WTC11 (cell line): ENCODE data around the gene CTNND2. TPM values are rescaled to one million over a fixed set of nuclear protein-coding genes. Genes with fewer than 3 reads are reported as not detected.

Experiments
- ATAC-seq: fragments of 200-7000 bp; cut with Tn5 transposase; 2 replicates; pipeline ENCODE4 v1.10.0; 2021; ENCODE audit warnings: mild to moderate bottlenecking, moderate library complexity
- CTCF ChIA-PET: fragments of 300-600 bp; sonication (Branson Sonifier 250); formaldehyde crosslinking; loops from one replicate; lab custom pipeline; 2021; ENCODE audit warnings: antibody characterized with exemption; lab: Charles Lee
- POLR2A ChIA-PET: fragments of 350-600 bp; sonication (Branson Sonifier 250); formaldehyde crosslinking; loops from one replicate; lab custom pipeline; 2021; ENCODE audit warnings: antibody characterized with exemption; lab: Charles Lee
- DNase-seq: peaks from one replicate; pipeline ENCODE4 v3.0.0; 2021; ENCODE audit warnings: low spot score
- H3K27ac Mint-ChIP-seq: 2 replicates; pipeline ENCODE4 v1.8.0; 2021; ENCODE audit warnings: mixed read lengths
- H3K27me3 Mint-ChIP-seq: 2 replicates; pipeline ENCODE4 v1.8.0; 2021; ENCODE audit warnings: low read depth, mild to moderate bottlenecking, moderate library complexity, mixed read lengths
- H3K36me3 Mint-ChIP-seq: 2 replicates; pipeline ENCODE4 v1.8.0; 2021; ENCODE audit warnings: mixed read lengths
- H3K4me1 Mint-ChIP-seq: 2 replicates; pipeline ENCODE4 v1.8.0; 2022; ENCODE audit warnings: mixed read lengths
- H3K4me3 Mint-ChIP-seq: 2 replicates; pipeline ENCODE4 v1.8.0; 2021; ENCODE audit warnings: mild to moderate bottlenecking, moderate library complexity, mixed read lengths
- H3K9me3 Mint-ChIP-seq: 2 replicates; pipeline ENCODE4 v1.8.0; 2021; ENCODE audit warnings: mixed read lengths
- AFF4 ChIP-seq: sonication (generic); formaldehyde crosslinking; IDR thresholded peaks from 2 replicates; pipeline ENCODE4 v1.8.1; 2023; ENCODE audit warnings: mild to moderate bottlenecking, missing genetic modification reagents, borderline replicate concordance
- ATF1 ChIP-seq: sonication (generic); formaldehyde crosslinking; IDR thresholded peaks from 2 replicates; pipeline ENCODE4 v1.8.1; 2023; ENCODE audit warnings: mild to moderate bottlenecking, moderate library complexity, missing genetic modification reagents
- ATF6 ChIP-seq: sonication (generic); formaldehyde crosslinking; IDR thresholded peaks from 2 replicates; pipeline ENCODE4 v1.8.1; 2023; ENCODE audit warnings: mild to moderate bottlenecking, missing genetic modification reagents
- CBFB ChIP-seq: sonication (generic); formaldehyde crosslinking; IDR thresholded peaks from 2 replicates; pipeline ENCODE4 v1.8.1; 2022; ENCODE audit warnings: mild to moderate bottlenecking, low read depth, missing genetic modification reagents
- CREB1 ChIP-seq: sonication (generic); formaldehyde crosslinking; IDR thresholded peaks from 2 replicates; pipeline ENCODE4 v1.8.0; 2023; ENCODE audit warnings: mild to moderate bottlenecking, missing genetic modification reagents
- ERG ChIP-seq: fragments of 250-450 bp; sonication (Bioruptor Pico); IDR thresholded peaks from 2 replicates; pipeline ENCODE4 v1.8.0; 2021; ENCODE audit warnings: mild to moderate bottlenecking
- ETV6 ChIP-seq: sonication (generic); formaldehyde crosslinking; IDR thresholded peaks from 2 replicates; pipeline ENCODE4 v1.8.1; 2022; ENCODE audit warnings: mild to moderate bottlenecking, missing genetic modification reagents
- HMGXB4 ChIP-seq: sonication (generic); formaldehyde crosslinking; IDR thresholded peaks from 2 replicates; pipeline ENCODE4 v1.8.1; 2023; ENCODE audit warnings: mild to moderate bottlenecking, moderate library complexity, missing genetic modification reagents
- IRF2 ChIP-seq: sonication (generic); formaldehyde crosslinking; IDR thresholded peaks from 2 replicates; pipeline ENCODE4 v1.8.0; 2022; ENCODE audit warnings: low read depth, missing genetic modification reagents, borderline replicate concordance
- MYBL2 ChIP-seq: sonication (generic); formaldehyde crosslinking; IDR thresholded peaks from 2 replicates; pipeline ENCODE4 v1.8.1; 2023; ENCODE audit warnings: mild to moderate bottlenecking, moderate library complexity, missing genetic modification reagents
- NFYB ChIP-seq: sonication (generic); formaldehyde crosslinking; conservative IDR thresholded peaks from 2 replicates; pipeline ENCODE4 v1.8.0; 2022; ENCODE audit warnings: low read depth, missing genetic modification reagents
- RELA ChIP-seq: sonication (generic); formaldehyde crosslinking; IDR thresholded peaks from 2 replicates; pipeline ENCODE4 v1.8.1; 2022; ENCODE audit warnings: missing genetic modification reagents, mild to moderate bottlenecking, borderline replicate concordance
- SOX15 ChIP-seq: fragments of 250-450 bp; sonication (Bioruptor Pico); IDR thresholded peaks from 2 replicates; pipeline ENCODE4 v1.9.0; 2021; ENCODE audit warnings: mild to moderate bottlenecking
- TEAD4 ChIP-seq: sonication (generic); formaldehyde crosslinking; IDR thresholded peaks from 2 replicates; pipeline ENCODE4 v1.8.0; 2022; ENCODE audit warnings: mild to moderate bottlenecking, missing genetic modification reagents
- TP53 ChIP-seq: sonication (generic); formaldehyde crosslinking; IDR thresholded peaks from 2 replicates; pipeline ENCODE4 v1.8.1; 2023; ENCODE audit warnings: mild to moderate bottlenecking, missing genetic modification reagents
- ZNF121 ChIP-seq: sonication (generic); formaldehyde crosslinking; IDR thresholded peaks from 2 replicates; pipeline ENCODE4 v1.8.0; 2023; ENCODE audit warnings: missing genetic modification reagents
- ZNF396 ChIP-seq: fragments of 250-450 bp; sonication (Bioruptor Pico); IDR thresholded peaks from 2 replicates; pipeline ENCODE4 v1.8.0; 2021; ENCODE audit warnings: mild to moderate bottlenecking, moderate library complexity, borderline replicate concordance
- ZNF423 ChIP-seq: fragments of 250-450 bp; sonication (Bioruptor Pico); IDR thresholded peaks from 2 replicates; pipeline ENCODE4 v2.1.2; 2022; ENCODE audit warnings: mild to moderate bottlenecking, moderate library complexity
- ZNF532 ChIP-seq: fragments of 250-450 bp; sonication (Bioruptor Pico); IDR thresholded peaks from 2 replicates; pipeline ENCODE4 v1.9.0; 2021; ENCODE audit warnings: mild to moderate bottlenecking, borderline replicate concordance
- total RNA-seq: library from RNA; stranded (reverse); gene quantifications from 3 replicates; pipeline ENCODE4 v1.2.3, GENCODE V29; 2021

The CTNND2 gene
- total RNA-seq, 1 experiment from 2014 or later, result 11.9 TPM

- Mint-ChIP-seq H3K9me3 (no peaks in the 10 kb centered on the region), H3K4me3 (no peak overlapping the region), H3K36me3 (no peaks in the 10 kb centered on the region), H3K27ac (no peak overlapping the region), H3K27me3 (no peaks in the 10 kb centered on the region), H3K4me1 (no peaks in the 10 kb centered on the region)
- no peak for ATAC-seq
- POLR2A ChIA-PET, result no interaction called here
- TF ChIP-seq ETV6 (CRISPR knock-in tag), result no peak
- TF ChIP-seq ATF1 (CRISPR knock-in tag), result no peak
- TF ChIP-seq CREB1, result no peak
- TF ChIP-seq TP53 (CRISPR knock-in tag), result no peak
- no peak for TF ChIP-seq IRF2 (CRISPR knock-in tag)
- TF ChIP-seq HMGXB4 (CRISPR knock-in tag), result no peak
- no peak for TF ChIP-seq SOX15 (CRISPR knock-in tag)
- TF ChIP-seq TEAD4, result no peak
- TF ChIP-seq ZNF423 (CRISPR knock-in tag), result no peak
- TF ChIP-seq MYBL2, result no peak
- no peak for TF ChIP-seq RELA (CRISPR knock-in tag)
- TF ChIP-seq CBFB (CRISPR knock-in tag), result no peak
- no peak for TF ChIP-seq AFF4 (CRISPR knock-in tag)
- no peak for TF ChIP-seq ZNF121 (CRISPR knock-in tag)
- no peak for TF ChIP-seq ERG
- no peak for TF ChIP-seq NFYB
- no peak for TF ChIP-seq ZNF396 (CRISPR knock-in tag)
- no peak for TF ChIP-seq ATF6 (CRISPR knock-in tag)
- CTCF ChIA-PET, result interaction anchor here (1.7 kb wide), 1 partner anchor 180 kb away, joined by 4 read pairs; no protein-coding TSS in a partner anchor
- no peak for DNase-seq
Observed at GRCh38 chr5:11037080-11037479, 867.2 kb downstream of the CTNND2 start.

- no peak for ATAC-seq
- ChIA-PET POLR2A (interaction anchor here (0.6 kb wide), 1 partner anchor 573 kb away, joined by 5 read pairs; no protein-coding TSS in a partner anchor), CTCF (interaction anchor here (0.8 kb wide), 1 partner anchor 16 kb away, joined by 3 read pairs; no protein-coding TSS in a partner anchor)
- H3K4me3 Mint-ChIP-seq, result no peak overlapping the region
- H3K27ac Mint-ChIP-seq, result no peak overlapping the region
- DNase-seq, result no peak
- H3K4me1 Mint-ChIP-seq, result no peaks in the 10 kb centered on the region
- no peak for TF ChIP-seq ZNF532 (CRISPR knock-in tag)
- H3K9me3 Mint-ChIP-seq, result peaks cover 28% of the 10 kb centered on the region
- H3K36me3 Mint-ChIP-seq, result peaks cover 14% of the 10 kb centered on the region
- H3K27me3 Mint-ChIP-seq, result peaks cover 3% of the 10 kb centered on the region
Observed at GRCh38 chr5:11030671-11031070, 873.6 kb downstream of the CTNND2 start.
